CD4-positive, alpha-beta T cell treated with Interleukin-15 for 4 hours (primary cell): ENCODE data around the gene SWI5.
A peak's percentile ranks its signal among the peaks of the same experiment; 100 is the strongest.

ENCODE experiments used
- DNase-seq: peaks from one replicate; pipeline ENCODE4 v3.0.0-alpha.2; 2020; ENCODE audit warnings: low spot score

The SWI5 gene

DNA sequence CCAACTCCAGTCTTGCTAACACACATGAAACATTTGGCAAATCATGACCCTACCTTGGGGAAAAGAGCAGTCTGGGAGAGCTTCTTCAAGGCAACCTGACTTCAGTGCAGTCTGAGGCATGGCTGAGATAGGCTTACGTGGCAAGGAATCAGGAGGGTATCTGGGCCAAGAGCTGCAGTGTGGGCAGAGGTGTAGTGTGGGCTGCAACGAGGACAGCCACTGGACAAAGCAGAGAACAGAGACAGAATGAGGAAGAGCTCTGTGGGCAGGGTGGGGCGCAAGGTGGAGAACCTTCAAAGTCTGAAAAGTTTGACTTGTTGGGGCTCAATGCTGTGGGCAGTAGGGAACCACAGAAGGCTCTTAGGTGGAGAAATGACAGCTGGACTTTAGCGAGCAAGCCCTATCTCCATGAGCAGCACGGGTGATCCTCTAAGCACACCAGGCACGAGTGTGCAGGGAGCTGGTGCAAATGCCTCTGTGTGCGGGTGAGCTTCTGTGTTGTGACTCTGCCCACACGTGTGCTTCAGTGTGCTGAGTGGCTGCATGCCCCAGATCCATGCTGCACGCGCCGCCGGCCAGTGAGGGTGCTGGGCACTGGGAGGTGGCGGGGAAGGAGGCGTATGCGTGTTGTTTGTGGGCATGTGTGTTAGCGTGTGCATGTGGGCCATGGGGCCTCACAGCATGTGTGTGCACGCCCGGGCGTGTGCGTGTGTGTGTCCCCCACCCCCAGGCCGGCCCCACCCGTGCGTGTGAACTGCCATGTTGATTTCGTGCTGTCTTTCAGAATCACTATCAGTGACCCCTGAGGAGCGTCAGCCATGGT lies 23.5 kb upstream of the SWI5 start:
- DNase-seq, result no peak

DNA sequence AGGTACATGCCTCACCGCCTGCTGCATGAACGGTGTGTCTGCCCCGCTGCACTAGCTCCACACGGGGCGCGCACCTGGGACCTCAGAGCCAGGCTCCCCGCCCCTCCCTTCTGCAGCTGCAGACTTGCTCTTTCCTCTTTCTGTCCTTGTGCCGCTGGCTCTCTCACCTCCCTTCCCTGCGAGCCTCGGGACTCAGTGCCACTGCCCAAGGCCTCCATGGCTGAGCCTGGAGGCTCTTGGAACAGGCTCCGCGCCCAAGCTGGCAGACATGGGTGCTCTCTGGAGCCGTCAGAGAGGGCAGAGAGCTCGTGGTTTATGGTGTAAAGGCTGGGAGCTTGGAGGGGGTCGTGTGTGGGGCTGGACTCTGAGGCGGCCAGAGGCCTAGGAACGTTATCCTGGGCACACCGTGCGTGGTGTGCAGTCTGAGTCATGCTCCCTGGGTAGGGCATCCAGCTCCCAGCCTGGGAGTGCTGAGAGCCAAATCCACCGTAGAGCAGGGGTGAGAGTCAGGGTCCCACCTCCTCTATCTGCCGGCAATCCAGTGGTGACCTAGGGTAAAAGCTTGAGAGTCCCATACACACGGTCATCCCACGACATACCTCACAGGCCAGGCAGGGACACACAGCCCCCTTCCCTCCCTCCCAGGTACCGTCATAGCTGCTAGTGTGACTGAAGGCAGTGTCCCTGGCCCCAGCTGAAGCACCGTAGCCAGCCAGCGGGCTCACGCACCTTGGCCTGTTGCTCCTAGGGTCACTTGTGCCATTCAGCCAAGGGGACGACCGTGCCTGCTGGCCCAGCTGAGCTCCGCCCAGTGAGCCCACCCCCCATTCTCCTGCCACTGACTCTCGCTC lies 22.7 kb upstream of the SWI5 start:
- no peak for DNase-seq

DNA sequence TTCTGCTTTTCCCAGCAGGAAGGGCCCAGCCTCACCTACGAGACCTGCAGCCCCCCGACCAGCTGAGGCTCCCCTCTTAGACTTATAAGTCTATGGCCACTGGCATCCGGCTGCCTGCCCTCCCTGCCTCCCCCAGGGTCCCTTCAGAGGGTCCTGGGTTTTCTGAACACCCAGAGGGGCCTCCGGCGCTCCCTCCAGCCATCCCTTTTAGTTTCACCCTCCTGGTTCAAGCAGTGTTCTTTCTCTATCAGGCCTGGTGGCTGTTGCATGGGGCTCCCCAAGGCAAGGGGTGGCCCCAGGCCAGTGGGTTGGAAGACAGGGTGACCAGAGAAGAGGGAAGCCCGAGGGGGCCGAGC lies 22.1 kb upstream of the SWI5 start:
- DNase-seq, result no peak

DNA sequence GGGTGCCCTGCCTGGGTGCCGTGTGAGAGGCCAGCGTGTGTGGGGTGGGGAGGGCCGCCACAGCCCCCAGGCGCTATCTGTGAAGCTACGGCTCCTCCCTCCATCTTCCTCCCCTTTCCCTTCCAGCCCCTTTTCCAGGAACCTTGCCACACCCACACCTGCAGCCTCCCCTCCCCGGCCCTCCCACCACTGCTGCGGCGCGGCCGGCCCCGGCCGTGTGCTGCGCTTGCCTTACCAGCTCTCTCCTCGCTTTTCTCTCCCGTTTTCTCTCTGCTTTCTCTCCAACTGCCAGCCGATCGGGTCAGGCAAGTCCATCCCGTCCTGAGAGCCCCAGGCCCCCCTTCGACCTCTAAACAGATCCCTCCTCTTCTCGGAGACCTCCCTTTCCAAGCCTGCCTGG lies 21.7 kb upstream of the SWI5 start:
- no peak for DNase-seq

DNA sequence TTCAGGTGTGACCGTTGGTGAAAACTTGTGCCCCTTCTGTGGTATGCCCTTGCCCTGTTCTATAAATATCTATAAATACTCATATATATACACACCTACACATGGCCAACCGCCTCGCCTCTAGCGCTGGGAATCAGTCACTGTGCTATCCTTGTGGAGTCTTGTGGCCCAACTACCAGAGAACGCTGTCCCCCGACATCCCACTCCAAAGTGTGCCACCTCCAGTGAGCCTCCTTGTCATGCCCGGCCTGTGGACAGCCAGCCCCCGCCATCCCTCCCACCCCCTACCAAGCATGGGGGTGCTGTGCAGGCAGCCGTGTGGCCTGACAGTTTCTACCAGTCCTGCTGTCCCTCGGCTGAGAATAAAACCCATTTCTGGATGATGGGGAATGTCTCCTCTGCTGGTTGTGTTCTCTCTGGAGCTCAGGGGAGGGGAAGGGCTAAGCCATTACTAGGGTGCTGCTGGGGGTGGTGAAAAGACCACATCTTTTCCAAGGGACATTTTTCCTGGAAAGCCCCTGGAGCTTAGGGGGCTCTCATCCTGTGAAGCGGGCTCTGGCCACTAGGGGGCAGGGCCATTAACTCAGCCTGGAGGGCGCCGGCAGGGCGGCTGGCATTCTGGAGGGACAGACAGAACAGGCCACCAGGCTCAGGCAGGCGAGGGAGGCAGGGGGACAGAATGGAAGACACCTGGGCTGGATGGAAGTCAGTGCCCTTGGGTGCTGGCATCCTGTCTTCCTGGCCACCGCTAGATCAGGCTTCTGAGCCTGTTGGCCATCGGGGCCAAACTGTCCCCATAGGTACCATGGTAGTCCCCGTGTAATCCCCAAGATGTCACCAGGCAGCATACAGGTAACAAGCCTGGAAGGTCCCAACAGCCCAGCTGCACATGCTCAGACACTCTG lies 21.0 kb upstream of the SWI5 start:
- peak; percentile 48 for DNase-seq

DNA sequence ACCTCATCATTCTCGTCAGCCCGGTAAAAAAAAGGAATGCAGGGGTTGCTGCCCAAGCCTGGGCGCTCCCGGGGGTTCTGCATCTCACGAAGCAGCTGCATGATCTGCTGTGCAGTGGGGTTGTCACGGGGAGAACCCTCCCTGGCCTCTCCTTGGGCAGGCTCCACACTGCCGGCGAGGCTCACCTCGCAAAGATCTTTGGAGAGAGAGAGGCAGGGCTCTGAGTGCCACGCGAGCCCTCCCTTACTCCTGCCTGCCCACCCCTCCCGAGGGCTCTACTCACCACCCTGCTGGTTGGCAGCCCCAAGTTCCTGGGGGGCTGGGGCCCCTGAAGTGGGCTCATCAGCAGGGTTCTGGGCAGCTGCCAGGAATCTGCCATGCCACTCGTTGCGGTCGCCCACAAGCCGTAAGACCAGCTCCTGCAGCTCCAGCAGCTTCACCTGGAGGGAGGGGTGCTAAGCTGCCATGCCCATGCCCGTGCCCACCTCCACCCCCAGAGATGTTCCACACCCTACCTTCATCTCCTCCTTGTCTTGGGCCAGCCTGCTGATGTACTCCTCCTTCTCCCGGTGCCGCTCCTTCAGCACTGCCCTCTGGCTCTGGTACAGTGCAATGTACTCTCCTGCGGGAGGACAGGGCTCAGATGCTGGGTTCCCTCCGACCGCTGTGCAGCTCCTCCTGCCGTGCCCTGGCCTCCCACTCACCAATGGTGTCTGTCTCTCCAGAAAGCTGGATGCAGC lies 18.8 kb upstream of the SWI5 start:
- DNase-seq, result no peak

DNA sequence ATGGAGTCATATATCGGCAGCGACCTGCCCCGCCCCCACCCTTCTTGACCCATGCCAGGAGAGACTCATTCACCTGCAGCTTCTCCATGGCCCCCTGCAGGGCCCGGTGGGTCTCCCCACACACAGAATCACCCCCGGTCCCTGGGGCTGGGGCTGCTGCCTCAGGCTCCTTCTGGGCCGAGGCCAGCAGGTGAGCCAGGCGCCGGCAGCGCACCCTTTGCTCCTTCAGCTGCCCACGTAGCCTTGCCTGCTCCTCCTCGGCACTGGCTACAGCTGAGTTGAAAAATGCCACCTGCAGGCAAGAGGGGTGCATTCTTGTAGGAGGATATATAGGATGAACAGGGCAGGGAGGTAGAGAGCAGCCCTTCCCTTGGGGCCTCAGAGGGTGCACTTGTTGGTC lies 18.2 kb upstream of the SWI5 start:
- DNase-seq, result no peak

DNA sequence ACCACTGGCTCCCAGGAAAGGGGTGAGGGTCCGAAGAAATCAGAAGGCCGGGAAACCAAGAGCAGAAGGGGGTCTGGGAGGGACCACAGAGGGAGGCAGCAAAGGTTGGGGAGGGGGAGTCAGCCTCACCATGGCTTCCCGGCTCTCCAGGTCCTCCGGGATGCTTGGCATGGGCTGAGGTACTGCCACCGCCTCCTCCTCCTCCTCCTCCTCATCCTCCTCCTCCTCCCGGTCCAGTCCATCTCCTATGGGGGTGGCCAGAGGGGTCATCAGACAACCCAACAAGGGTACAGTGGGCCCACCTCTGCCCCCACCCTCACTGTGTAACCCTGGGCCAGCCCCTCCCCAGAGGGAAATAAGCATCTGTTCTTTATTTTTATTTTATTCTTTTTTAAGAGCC lies 17.8 kb upstream of the SWI5 start:
- no peak for DNase-seq

DNA sequence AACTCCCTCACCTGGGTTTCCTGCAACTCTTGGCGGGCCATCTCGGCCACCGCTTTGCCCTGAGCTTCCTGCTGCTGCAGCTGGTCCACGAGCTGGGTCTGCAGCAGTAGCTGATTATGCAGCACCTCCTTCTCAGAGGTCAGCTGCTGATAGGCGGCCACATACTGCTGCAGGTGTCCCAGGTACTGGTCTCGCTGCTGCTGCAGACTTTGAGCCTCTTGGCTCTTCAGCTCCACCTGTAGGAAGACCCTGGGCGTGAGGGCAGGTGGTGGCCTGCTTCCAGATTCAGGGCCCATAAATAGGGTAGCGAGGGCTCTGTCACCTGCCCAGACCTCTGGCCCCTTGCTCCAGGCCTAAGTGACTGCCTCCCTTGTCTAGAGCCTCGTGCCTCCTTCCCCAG lies 16.9 kb upstream of the SWI5 start:
- no peak for DNase-seq

DNA sequence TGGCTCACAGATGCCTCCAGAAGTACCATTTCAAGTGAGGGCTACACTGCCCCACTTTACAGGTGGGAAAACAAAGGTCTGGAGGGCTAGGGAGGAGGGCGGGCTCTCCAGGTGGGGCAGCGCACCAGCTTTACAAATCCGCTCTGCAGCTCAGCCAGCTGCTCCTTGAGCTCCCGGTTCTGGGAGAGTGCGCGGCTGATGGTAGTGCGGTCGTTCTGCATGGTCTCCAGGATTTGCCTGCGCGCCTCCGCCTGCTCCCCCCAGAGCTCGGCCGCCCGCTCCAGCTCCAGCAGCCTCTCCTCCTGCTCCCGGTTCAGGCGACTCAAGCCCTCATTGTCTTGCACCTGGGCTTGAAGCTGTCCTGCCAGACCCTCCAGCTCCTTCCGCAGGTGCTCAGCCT lies 15.7 kb upstream of the SWI5 start:
- DNase-seq, result no peak

DNA sequence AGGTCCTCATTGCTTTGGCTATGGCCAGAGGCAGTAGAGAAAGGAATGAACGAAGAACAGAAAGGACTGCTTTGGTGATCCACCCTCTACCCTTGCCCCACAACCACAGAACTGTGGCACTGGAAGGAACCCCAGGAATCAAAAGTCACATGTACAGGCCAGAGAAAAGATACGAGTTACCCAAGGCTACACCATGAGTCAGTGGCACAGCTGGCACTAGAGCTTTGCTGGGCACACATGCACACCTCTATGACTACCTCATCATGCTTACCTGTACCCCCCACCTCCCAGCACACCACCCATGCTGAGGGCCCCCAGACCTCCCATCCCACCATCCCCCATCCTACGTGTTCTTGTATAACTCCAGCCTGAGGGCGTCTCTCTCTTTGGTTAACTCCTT lies 13.4 kb upstream of the SWI5 start:
- no peak for DNase-seq

DNA sequence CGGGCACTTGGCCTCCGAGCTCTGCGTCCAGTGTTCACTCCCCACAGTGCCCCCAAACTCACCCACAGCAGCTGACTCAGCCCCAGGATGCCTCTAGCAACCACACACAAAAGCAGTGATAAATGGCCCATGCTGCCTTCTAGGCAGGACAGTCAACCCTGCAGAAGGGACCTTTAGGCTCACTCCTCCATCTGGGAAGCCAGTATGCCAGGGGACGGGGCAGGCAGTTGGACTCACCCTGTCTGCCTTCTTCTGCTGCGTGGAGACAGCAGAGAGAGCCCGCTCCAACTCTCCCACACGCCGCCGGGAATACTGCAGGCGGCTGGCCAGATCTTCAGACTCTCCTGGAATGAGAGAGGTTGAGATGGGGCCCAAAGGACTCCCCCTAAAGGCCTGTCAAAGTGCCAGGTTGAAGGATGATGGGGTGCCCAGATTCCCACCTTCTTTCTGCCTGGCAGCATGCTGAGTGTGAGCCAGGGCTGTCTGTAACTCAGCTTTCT lies 10.7 kb upstream of the SWI5 start:
- no peak for DNase-seq

DNA sequence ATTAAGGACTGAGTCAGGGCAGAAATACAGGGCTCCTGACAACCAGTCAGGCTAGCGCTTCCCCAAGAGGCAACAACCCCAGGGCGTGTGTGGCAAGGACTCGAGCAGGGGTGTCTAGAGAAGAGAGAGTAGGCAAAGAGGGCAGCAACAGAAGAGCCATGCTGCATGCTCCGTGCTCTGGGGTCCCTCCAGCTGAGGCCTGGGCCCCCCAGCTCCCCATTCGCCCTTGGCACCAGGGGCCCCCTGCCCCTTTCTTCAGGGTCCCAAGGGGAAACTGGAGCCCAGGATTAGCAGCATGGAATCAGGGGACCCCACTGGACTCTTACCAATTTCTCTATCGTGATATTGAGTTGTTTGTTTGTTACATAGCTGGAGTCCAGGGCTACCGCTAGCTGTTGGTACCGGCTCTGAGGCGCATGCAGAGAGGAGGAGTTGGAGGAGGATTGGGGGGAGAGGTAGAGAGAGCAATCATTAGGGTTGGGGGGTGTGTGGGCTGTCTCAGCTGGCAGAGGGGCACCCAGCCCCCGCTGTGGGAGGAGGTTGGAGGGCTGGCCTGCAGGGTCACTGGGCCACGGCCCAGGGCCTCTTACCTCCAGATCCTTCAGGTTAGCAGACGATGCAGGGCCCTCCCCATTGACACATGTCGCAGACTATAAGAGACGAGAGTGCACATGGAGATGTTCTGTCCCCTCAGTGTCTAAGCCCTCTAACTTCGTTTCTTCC lies 9.0 kb upstream of the SWI5 start:
- DNase-seq, result no peak

DNA sequence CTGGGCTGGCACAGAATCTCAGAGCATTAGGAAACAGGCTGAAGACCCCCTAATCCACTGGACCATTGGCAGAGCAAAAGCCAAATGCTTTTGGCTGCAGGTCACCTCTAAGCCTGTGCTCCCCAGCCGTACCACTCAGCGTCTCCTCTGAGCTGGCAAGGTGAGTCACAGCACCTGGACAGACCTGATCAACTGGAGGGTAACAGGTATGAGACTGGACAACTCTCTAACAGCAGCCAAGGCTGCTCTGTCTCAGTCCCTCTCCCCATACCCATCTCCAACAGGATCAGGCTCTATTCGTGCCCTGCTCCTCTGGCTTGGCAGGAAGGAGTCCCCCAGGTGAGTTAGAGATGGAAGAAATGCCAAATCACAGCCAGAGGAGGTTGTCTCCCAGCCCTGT lies 5.0 kb upstream of the SWI5 start:
- DNase-seq, result no peak

DNA sequence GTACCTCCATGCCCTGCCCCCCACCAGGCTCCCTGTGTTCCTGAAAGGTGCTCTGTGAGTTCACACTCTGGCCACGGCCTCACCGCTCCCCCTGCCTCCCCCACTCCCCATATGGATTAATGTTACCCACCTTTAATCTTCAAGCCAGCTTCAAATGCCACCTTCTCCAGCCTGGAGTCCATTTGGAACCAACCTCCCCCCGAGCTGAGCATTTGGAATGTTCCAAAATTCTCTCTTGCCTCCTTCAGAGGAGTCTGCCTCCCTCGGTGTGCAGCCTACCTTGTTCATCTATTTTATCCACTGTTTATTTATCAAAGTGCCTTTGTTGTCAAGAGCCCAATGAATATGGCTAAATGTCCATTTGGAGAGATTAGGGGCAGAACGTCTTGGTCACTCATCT lies 4.6 kb upstream of the SWI5 start:
- DNase-seq, result no peak

DNA sequence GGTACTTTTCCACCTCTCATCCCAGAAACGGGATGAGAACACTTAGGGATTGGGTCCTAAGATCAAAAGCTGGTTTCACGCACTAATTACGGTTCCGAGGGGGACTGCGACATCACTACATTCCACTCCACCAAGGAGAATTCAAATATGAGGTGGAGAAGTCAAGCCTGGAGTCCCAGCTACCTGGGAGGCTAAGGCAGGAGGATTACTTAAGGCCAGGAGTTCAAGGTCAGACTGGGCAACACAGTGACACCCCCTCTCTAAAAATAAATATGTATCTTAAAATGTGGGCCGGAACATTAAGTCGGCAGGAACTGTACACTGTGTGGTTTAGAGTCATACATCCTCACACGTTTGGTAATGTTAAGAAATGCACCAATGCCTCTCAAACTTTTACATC lies 1.8 kb upstream of the SWI5 start:
- no peak for DNase-seq

DNA sequence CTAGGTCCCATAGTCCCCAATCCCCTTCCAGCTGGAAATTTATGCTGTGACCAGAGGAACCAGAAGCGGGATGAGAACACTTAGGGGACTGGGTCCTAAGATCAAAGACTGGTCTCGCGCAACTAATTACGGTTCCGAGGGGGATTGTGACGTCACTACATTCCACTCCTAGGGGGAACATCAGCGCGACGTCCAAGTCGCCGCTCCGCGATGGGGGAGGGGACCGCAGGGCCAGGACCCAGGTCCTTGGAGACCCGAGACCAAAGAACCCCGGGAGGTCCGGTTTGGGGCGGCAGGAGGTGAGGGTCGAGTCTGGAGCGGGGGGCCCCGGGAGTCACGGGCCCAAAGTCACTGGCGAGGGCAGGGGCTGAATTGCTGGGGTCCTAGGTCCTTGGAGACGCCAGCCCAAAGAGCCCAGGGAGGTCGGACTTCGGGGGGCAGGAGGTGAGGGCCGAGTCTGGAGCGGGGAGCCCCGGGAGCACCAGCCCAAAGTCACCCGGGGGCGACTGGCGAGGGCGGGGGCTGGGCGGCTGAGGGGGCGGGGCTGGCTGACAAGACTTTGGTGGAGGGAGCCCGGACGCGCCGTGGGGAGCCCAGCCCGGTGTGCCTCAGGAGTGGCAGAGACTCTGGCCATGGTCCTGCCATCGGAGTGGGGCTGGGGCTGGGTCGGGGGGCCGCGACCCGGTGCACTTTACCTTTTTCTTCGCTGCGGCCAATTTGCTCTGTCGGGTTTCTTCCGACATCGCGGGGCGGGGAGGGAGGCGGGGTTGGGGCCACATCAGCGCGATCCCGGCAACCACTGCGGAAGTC lies 673 bp upstream of the SWI5 start, which contains the start of gene GOLGA2:
Gene GOLGA2 (minus strand): TSS at position 810 of the 810 bp plus-strand sequence. CDS start 31 bp downstream, at position 779.
- DNase-seq, result peak; percentile 6

DNA sequence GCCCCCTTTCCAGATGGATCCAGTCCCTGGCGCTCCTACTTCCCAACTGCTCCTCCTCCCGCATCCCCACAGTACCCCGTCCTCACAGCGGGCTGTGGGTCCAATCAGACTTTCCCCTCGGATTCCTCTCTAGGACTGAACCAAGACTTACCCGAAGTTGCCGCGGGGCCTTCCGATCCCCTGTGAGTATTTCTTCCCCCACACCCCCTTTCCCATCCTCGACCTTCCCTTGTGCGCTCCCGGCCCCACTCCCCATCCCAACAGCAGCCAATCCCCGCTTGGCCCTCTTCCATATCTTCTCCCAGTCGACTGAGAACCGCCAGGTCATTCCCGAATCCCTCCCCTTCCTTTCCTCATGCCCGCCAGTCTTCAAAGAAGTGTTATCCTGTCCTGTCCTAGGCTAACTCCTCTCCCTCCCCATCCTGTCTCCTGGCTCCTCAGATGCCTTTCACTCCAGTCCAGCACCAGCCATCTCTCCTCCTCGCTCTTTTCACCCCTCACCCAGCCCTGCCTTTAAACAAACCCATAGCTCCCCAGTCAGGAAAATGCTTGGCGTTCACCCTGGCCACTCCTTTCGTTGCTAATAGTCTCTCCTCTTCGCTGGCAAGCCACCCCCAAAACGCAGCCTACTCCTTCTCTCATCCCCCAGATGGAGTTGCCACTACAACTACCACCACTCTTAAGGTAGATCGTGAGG lies 646 bp downstream of the SWI5 start:
- no peak for DNase-seq
